ENCODE data around the gene WDR46.

DNA sequence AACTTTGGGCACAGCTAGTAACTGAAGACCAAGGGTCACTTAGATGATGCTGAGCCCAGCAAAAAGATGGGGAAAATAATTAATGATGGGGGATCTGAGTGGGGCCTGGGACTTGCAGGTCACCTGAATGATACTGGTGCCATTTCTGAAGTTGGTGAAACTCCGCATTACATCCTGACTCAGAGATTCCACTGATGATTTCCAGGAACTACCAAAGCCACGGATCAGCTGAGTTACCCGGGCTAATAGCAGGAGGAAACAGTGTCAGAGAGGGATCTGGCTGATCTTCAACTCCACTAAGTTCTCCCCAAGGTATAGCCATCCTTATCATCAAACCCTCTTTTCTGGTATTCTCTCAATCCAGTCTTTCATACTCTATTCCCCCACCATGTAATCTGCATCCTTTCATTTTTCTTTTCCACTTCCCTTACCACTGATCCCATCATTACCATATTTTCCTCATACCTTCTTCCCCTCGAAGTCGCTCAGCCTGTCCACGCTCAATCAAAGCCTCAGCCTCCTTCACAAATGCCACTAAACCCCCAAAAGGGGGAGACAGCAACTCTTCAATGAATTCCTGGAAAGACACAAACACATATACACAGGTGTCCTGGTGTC lies 37.5 kb downstream of the WDR46 start:
- TF ChIP-seq, protein P1, sequence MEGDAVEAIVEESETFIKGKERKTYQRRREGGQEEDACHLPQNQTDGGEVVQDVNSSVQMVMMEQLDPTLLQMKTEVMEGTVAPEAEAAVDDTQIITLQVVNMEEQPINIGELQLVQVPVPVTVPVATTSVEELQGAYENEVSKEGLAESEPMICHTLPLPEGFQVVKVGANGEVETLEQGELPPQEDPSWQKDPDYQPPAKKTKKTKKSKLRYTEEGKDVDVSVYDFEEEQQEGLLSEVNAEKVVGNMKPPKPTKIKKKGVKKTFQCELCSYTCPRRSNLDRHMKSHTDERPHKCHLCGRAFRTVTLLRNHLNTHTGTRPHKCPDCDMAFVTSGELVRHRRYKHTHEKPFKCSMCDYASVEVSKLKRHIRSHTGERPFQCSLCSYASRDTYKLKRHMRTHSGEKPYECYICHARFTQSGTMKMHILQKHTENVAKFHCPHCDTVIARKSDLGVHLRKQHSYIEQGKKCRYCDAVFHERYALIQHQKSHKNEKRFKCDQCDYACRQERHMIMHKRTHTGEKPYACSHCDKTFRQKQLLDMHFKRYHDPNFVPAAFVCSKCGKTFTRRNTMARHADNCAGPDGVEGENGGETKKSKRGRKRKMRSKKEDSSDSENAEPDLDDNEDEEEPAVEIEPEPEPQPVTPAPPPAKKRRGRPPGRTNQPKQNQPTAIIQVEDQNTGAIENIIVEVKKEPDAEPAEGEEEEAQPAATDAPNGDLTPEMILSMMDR (IDR thresholded peaks at IDR 0.05): no peak
- TF ChIP-seq POLR2A (IDR thresholded peaks at IDR 0.05): no peak
- TF ChIP-seq POLR2AphosphoS5 (IDR thresholded peaks at IDR 0.05): no peak
- no peak for TF ChIP-seq EP300 (IDR thresholded peaks at IDR 0.05)

Measured in stomach (tissue), 4 donors.